MM.1S (cell line): ENCODE measurements around the gene KMO.

Source experiments
- DNase-seq: peaks from one replicate; pipeline ENCODE4 v3.0.0-alpha.2; 2015
- H2AFZ ChIP-seq: fragments of 300-600 bp; sonication (generic); 2 replicates; pipeline ENCODE4 v1.6.0; 2016; ENCODE audit warnings: antibody characterized with exemption, low read length
- H3F3A ChIP-seq: fragments of 300-600 bp; sonication (generic); 2 replicates; pipeline ENCODE4 v1.6.1; 2016; ENCODE audit warnings: mild to moderate bottlenecking, antibody characterized with exemption, low read length, moderate library complexity, mixed read lengths; ENCODE audit not compliant: insufficient read depth
- H3K27ac ChIP-seq: fragments of 300-600 bp; sonication (generic); 2 replicates; pipeline ENCODE4 v1.5.1; 2016; ENCODE audit warnings: mild to moderate bottlenecking, low read length
- H3K27me3 ChIP-seq: fragments of 300-600 bp; sonication (generic); replicated peaks from 2 replicates; pipeline ENCODE4 v1.6.0; 2016; ENCODE audit warnings: low read length; ENCODE audit not compliant: insufficient read depth
- H3K36me3 ChIP-seq: fragments of 300-600 bp; sonication (generic); replicated peaks from 2 replicates; pipeline ENCODE4 v1.6.1; 2016; ENCODE audit warnings: mild to moderate bottlenecking, low read length, mixed read lengths; ENCODE audit not compliant: insufficient read depth
- H3K4me1 ChIP-seq: fragments of 300-600 bp; sonication (generic); 2 replicates; pipeline ENCODE4 v1.6.1; 2016; ENCODE audit warnings: low read length, mixed read lengths
- H3K4me2 ChIP-seq: fragments of 300-600 bp; sonication (generic); 2 replicates; pipeline ENCODE4 v1.6.0; 2016; ENCODE audit warnings: low read depth, low read length
- H3K4me3 ChIP-seq: fragments of 300-600 bp; sonication (generic); 2 replicates; pipeline ENCODE4 v1.5.1; 2016; ENCODE audit warnings: low read length, mixed read lengths
- H3K79me2 ChIP-seq: fragments of 300-600 bp; sonication (generic); 2 replicates; pipeline ENCODE4 v1.6.1; 2016; ENCODE audit warnings: mixed run types, low read length, mixed read lengths
- H3K9ac ChIP-seq: fragments of 300-600 bp; sonication (generic); 2 replicates; pipeline ENCODE4 v1.6.1; 2016; ENCODE audit warnings: low read length, mixed read lengths
- H3K9me2 ChIP-seq: fragments of 300-600 bp; sonication (generic); replicated peaks from 2 replicates; pipeline ENCODE4 v1.6.1; 2016; ENCODE audit warnings: mild to moderate bottlenecking, low read length, mixed read lengths; ENCODE audit not compliant: insufficient read depth
- H3K9me3 ChIP-seq: fragments of 300-600 bp; sonication (generic); replicated peaks from 2 replicates; pipeline ENCODE4 v1.6.1; 2016; ENCODE audit warnings: mild to moderate bottlenecking, low read length, mixed read lengths; ENCODE audit not compliant: insufficient read depth
- H4K20me1 ChIP-seq: fragments of 300-600 bp; sonication (generic); 2 replicates; pipeline ENCODE4 v1.6.1; 2016; ENCODE audit warnings: mild to moderate bottlenecking, low read length, moderate library complexity, mixed read lengths; ENCODE audit not compliant: insufficient read depth
- CTCF ChIP-seq: fragments of 300-600 bp; sonication (generic); IDR thresholded peaks from 2 replicates; pipeline ENCODE4 v1.5.1; 2016; ENCODE audit warnings: antibody characterized with exemption, low read length, mixed read lengths
- EZH2 ChIP-seq: fragments of 300-600 bp; sonication (generic); optimal IDR thresholded peaks from 2 replicates; pipeline ENCODE3; 2017; ENCODE audit warnings: low read depth, mild to moderate bottlenecking, antibody characterized with exemption, low read length, mixed read lengths
- EZH2phosphoT487 ChIP-seq: fragments of 300-600 bp; sonication (generic); IDR thresholded peaks from 2 replicates; pipeline ENCODE4 v1.6.1; 2018; ENCODE audit warnings: antibody characterized with exemption, low read length

The KMO gene

GRCh38 chr1:241499910-241500309 lies 32.3 kb upstream of the KMO start:
- Histone ChIP-seq H3K9me3 (no peaks in the 10 kb centered on the region), H3K36me3 (peaks cover 30% of the 10 kb centered on the region), H3K9ac (no peak overlapping the region), H3F3A (no peaks in the 10 kb centered on the region), H3K9me2 (no peaks in the 10 kb centered on the region), H4K20me1 (no peaks in the 10 kb centered on the region), H3K4me2 (no peak overlapping the region), H3K79me2 (peaks cover 18% of the 10 kb centered on the region), H2AFZ (no peak overlapping the region), H3K27me3 (no peaks in the 10 kb centered on the region), H3K27ac (no peak overlapping the region), H3K4me3 (no peak overlapping the region), H3K4me1 (no peaks in the 10 kb centered on the region)
- peak; percentile 55 for TF ChIP-seq CTCF
- TF ChIP-seq EZH2phosphoT487, result no peak
- no peak for TF ChIP-seq EZH2
- DNase-seq, result peak; percentile 29

DNA sequence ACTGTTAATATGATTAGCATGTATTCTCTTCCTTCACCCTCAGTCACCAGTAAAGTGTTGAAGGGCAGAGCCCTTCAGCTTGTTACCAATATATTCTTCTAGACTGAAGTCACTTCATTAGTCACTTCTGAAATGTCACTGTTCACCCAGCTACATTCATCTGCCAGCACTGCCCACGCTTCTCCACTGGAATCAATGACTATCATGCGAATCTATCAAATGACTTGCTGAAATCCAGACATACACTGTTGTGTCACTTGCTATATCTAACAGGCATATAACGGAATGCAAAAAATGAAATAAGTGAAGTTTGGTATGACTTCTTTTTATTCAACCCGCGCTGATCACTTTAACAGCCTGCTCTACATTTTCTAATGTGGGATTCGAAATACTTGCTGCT lies 28.7 kb upstream of the KMO start:
- Histone ChIP-seq H3K4me1 (no peaks in the 10 kb centered on the region), H2AFZ (no peak overlapping the region), H3K9ac (no peak overlapping the region), H3K36me3 (peaks cover 42% of the 10 kb centered on the region), H3K79me2 (peaks cover 34% of the 10 kb centered on the region), H3K27me3 (no peaks in the 10 kb centered on the region), H3F3A (no peaks in the 10 kb centered on the region), H4K20me1 (no peaks in the 10 kb centered on the region), H3K4me3 (no peak overlapping the region), H3K9me2 (no peaks in the 10 kb centered on the region), H3K27ac (no peak overlapping the region), H3K9me3 (no peaks in the 10 kb centered on the region), H3K4me2 (no peak overlapping the region)
- DNase-seq, result no peak
- TF ChIP-seq EZH2phosphoT487, result no peak
- no peak for TF ChIP-seq EZH2
- TF ChIP-seq CTCF, result no peak

DNA sequence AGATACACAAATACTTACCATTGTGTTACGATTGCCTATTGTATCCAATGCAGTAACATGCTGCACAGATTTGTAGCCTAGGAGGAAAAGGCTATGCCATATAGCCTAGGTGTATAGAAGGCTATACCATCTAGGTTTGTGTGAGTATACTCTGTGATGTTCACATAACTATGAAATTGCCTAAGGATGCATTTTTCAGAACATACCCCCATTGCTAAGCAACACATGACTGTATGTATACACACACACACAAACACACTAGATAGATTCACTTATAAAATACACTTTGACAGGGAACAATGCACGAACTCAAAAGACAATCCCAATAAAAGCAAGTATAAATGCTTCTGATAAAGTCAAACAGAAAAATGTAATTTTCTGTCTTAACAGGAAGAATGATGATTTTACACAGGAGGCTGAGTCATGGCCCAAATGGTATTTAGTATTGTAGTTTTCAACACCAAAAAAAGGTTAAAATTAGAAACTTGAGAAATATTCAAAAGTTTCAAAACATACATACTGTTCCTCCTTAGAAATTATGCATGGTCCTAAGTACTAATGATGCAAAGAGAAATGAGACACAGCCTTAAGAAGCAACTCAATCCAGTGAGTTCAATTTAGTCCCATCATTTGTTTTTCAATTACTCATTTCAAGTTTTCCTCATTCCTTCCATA lies 24.9 kb upstream of the KMO start:
- H3K36me3 ChIP-seq, result peaks cover 41% of the 10 kb centered on the region
- no peak overlapping the region for H3K4me3 ChIP-seq
- no peaks in the 10 kb centered on the region for H3F3A ChIP-seq
- H3K4me2 ChIP-seq, result no peak overlapping the region
- no peak overlapping the region for H2AFZ ChIP-seq
- no peaks in the 10 kb centered on the region for H3K27me3 ChIP-seq
- TF ChIP-seq EZH2, result no peak
- TF ChIP-seq CTCF, result no peak
- no peak for TF ChIP-seq EZH2phosphoT487
- no peak for DNase-seq
- H3K9ac ChIP-seq, result no peak overlapping the region
- no peaks in the 10 kb centered on the region for H4K20me1 ChIP-seq
- H3K27ac ChIP-seq, result no peak overlapping the region
- H3K79me2 ChIP-seq, result peaks cover 46% of the 10 kb centered on the region
- no peaks in the 10 kb centered on the region for H3K9me3 ChIP-seq
- H3K9me2 ChIP-seq, result no peaks in the 10 kb centered on the region
- H3K4me1 ChIP-seq, result no peaks in the 10 kb centered on the region
